Natural killer cell (primary cell): ENCODE results near the gene P3H3. TPM values are rescaled to one million over a fixed set of nuclear protein-coding genes. Genes with fewer than 3 reads are reported as not detected.

Experiments
- ATAC-seq, 3 donors: fragments of 150-1000 bp in 2 of 3; fragments of 200-7000 bp in 1 of 3; cut with Tn5 transposase; 1 replicate in 1 of 3; 2 replicates in 2 of 3; pipeline ENCODE4 v1.10.0; 2021; ENCODE audit warnings: mild to moderate bottlenecking in 2 of 3, moderate library complexity in 2 of 3
- DNase-seq, 2 donors: peaks; one replicate each; pipeline versions ENCODE4 v3.0.0 to v3.0.0-alpha.2; 2013 to 2021; ENCODE audit warnings: mixed read lengths in 1 of 2
- H3K27ac ChIP-seq: one replicate; pipeline ENCODE4 v1.5.1; 2013; ENCODE audit warnings: mild to moderate bottlenecking, low read length
- H3K27me3 ChIP-seq: one replicate; pipeline ENCODE4 v1.6.1; 2013; ENCODE audit warnings: low read length; ENCODE audit not compliant: control insufficient read depth, insufficient read depth
- H3K36me3 ChIP-seq: one replicate; pipeline ENCODE4 v1.6.1; 2013; ENCODE audit warnings: low read length; ENCODE audit not compliant: control insufficient read depth, insufficient read depth
- H3K4me1 ChIP-seq: one replicate; pipeline ENCODE4 v1.6.1; 2013; ENCODE audit warnings: low read length; ENCODE audit not compliant: control insufficient read depth, insufficient read depth
- H3K4me3 ChIP-seq: one replicate; pipeline ENCODE4 v1.5.1; 2013; ENCODE audit warnings: low read length
- H3K9me3 ChIP-seq: one replicate; pipeline ENCODE4 v1.6.1; 2013; ENCODE audit warnings: low read length; ENCODE audit not compliant: control insufficient read depth, insufficient read depth
- H3K27ac Mint-ChIP-seq, 2 donors: one replicate each; pipeline ENCODE4 v1.8.0; 2022; ENCODE audit warnings: mild to moderate bottlenecking in 2 of 2, mixed read lengths in 2 of 2, moderate library complexity in 1 of 2
- H3K27me3 Mint-ChIP-seq, 2 donors: one replicate each; pipeline ENCODE4 v1.8.0; 2022; ENCODE audit warnings: low read depth in 2 of 2, mixed read lengths in 2 of 2
- H3K36me3 Mint-ChIP-seq: one replicate; pipeline ENCODE4 v1.8.0; 2022; ENCODE audit warnings: mixed read lengths
- H3K4me1 Mint-ChIP-seq, 2 donors: one replicate each; pipeline ENCODE4 v1.8.0; 2022; ENCODE audit warnings: mixed read lengths in 2 of 2
- H3K4me3 Mint-ChIP-seq: one replicate; pipeline ENCODE4 v1.8.0; 2022; ENCODE audit warnings: mild to moderate bottlenecking, moderate library complexity, mixed read lengths
- H3K9me3 Mint-ChIP-seq, 2 donors: one replicate each; pipeline ENCODE4 v1.8.0; 2022; ENCODE audit warnings: mixed read lengths in 2 of 2
- WGBS: methylation state at CpG from one replicate; pipeline ENCODE4 v1.1.7; 2013; ENCODE audit warnings: missing lambda C conversion rate; ENCODE audit not compliant: insufficient coverage; 5-methylcytosine and 5-hydroxymethylcytosine counted together
- intact Hi-C: fragments of 100-400 bp; cut with micrococcal nuclease; formaldehyde crosslinking; loops from one replicate; pipeline ENCODE4 v1.14.2; 2022
- total RNA-seq, 4 donors: library from RNA; stranded (reverse); fragments of 120-200 nt in 1 of 4; gene quantifications; one replicate each; pipeline versions ENCODE4 v1.2.3 to v1.2.4, GENCODE V29; 2013 to 2022
- TF ChIP-seq, protein P1 (sequence below): fragments of 200-600 bp; IDR thresholded peaks from one replicate; pipeline ENCODE4 v1.8.0; 2022; ENCODE audit warnings: antibody characterized with exemption

P3H3 gene
- total RNA-seq, 3 donors from 2014 or later (not counting 1 experiment from before 2014, with no cell fraction given) = 0.72 to 1.8 TPM; not detected in 1

DNA sequence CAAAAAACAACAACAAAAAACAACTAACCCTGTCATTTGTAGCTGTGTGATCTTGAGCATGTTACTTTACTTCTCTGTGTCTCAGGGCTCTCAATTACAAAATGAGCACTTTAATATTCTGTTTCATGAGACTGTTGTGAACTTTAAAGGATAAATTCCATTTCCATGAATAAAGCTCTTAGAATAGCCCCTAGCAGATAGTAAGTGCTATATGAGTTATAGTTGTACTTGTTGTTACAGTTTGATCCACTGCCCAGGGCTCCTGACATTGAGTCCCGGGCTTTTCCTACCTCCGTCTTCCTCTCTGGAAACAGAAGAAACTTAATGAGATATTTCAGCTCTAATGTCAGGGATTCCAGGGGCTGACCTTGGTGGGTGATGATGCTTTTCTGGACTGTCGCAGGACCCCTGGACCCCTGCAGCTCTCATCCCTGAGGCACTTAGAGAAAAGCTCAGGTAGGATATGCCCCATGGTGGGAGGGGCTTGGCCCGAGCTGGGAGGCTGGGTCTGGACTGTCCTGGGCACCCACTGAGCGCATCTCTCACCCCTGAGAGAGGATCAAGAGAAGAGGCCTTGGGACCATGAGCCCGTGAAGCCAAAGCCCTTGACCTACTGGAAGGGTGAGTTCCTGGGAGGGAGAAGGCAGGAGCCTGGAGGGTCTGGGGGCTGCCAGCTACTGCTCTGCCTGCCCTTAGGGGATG lies 5.1 kb downstream of the P3H3 start:
- Histone ChIP-seq H3K36me3 (no peaks in the 10 kb centered on the region), H3K9me3 (no peaks in the 10 kb centered on the region), H3K4me3 (no peak overlapping the region), H3K27ac (no peak overlapping the region), H3K27me3 (peaks cover 12% of the 10 kb centered on the region), H3K4me1 (peaks cover 17% of the 10 kb centered on the region)
- Mint-ChIP-seq H3K4me1 (peaks cover 9 to 11% of the 10 kb centered on the region in 2 donors), H3K27ac (no peak overlapping the region), H3K36me3 (no peaks in the 10 kb centered on the region), H3K9me3 (no peaks in the 10 kb centered on the region), H3K4me3 (no peak overlapping the region), H3K27me3 (peaks cover 22 to 26% of the 10 kb centered on the region in 2 donors)
- 91% methylated on average over 6 of the region's 6 CpGs for WGBS
- intact Hi-C loops = no loop called here
- no peak for ATAC-seq
- no peak for DNase-seq
- TF ChIP-seq, protein P1, sequence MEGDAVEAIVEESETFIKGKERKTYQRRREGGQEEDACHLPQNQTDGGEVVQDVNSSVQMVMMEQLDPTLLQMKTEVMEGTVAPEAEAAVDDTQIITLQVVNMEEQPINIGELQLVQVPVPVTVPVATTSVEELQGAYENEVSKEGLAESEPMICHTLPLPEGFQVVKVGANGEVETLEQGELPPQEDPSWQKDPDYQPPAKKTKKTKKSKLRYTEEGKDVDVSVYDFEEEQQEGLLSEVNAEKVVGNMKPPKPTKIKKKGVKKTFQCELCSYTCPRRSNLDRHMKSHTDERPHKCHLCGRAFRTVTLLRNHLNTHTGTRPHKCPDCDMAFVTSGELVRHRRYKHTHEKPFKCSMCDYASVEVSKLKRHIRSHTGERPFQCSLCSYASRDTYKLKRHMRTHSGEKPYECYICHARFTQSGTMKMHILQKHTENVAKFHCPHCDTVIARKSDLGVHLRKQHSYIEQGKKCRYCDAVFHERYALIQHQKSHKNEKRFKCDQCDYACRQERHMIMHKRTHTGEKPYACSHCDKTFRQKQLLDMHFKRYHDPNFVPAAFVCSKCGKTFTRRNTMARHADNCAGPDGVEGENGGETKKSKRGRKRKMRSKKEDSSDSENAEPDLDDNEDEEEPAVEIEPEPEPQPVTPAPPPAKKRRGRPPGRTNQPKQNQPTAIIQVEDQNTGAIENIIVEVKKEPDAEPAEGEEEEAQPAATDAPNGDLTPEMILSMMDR = no peak

DNA sequence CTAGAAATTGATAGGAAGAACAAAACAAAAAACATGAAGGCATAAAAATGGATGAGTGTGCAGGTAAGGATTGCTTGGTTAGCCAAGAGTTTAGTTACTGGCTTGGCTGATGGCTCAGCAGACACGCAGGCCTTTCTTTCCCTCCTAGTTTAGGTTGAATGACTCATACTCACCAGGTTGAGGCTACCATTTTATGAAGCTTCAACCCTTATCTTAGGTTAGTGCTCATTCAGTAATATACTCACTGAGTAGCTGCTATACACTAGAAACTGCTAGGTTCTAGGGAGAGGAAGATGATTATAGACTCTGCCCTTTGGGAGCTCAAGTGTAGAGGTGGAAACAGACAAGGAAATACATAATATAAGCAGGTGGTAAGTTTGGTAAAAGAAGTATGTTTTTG lies 6.0 kb downstream of the P3H3 start:
- intact Hi-C loops = no loop called here
- H3K36me3 Mint-ChIP-seq = no peaks in the 10 kb centered on the region
- Histone ChIP-seq H3K27ac (no peak overlapping the region), H3K27me3 (peaks cover 7% of the 10 kb centered on the region), H3K9me3 (no peaks in the 10 kb centered on the region), H3K4me3 (no peak overlapping the region), H3K36me3 (no peaks in the 10 kb centered on the region), H3K4me1 (peaks cover 11% of the 10 kb centered on the region)
- no peaks in the 10 kb centered on the region for H3K9me3 Mint-ChIP-seq
- TF ChIP-seq, protein P1 = no peak
- H3K27me3 Mint-ChIP-seq = peaks cover 21 to 22% of the 10 kb centered on the region in 2 donors
- 100% methylated on average over 1 of the region's 1 CpG for WGBS
- ATAC-seq (no peak), DNase-seq (no peak)
- H3K4me3 Mint-ChIP-seq = no peak overlapping the region
- no peak overlapping the region for H3K27ac Mint-ChIP-seq
- peaks cover 4% of the 10 kb centered on the region in 2 donors for H3K4me1 Mint-ChIP-seq

DNA sequence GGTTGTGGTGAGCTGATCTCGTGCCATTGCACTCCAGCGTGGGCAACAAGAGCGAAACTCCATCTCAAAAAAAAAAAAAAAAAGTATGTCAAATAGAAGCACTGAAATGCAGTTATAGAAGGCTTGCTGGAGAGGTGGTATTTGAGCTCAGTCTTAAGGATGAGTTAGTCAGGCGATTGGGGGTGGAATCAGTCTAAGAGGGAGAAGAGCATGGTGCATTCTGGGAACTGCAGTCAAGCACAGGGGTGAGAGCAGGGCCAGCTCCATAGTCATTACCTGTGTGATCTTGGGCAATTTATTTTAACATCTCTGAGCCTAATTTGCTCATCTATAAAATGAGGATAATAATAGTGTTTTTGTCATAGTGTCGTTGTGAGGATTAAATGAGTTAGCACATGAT lies 6.7 kb downstream of the P3H3 start:
- H3K9me3 ChIP-seq = no peaks in the 10 kb centered on the region
- peaks cover under 1% of the 10 kb centered on the region for H3K27me3 ChIP-seq
- H3K27ac Mint-ChIP-seq = no peak overlapping the region
- peaks cover 5% of the 10 kb centered on the region for H3K4me1 ChIP-seq
- no peaks in the 10 kb centered on the region for H3K4me1 Mint-ChIP-seq
- intact Hi-C loops = no loop called here
- no peak for DNase-seq
- H3K27ac ChIP-seq = no peak overlapping the region
- WGBS = 83% methylated on average over 5 of the region's 5 CpGs
- ATAC-seq = no peak
- H3K27me3 Mint-ChIP-seq = peaks cover 18 to 22% of the 10 kb centered on the region in 2 donors
- H3K4me3 ChIP-seq = no peak overlapping the region
- no peaks in the 10 kb centered on the region for H3K36me3 ChIP-seq
- H3K36me3 Mint-ChIP-seq = no peaks in the 10 kb centered on the region
- no peak overlapping the region for H3K4me3 Mint-ChIP-seq
- H3K9me3 Mint-ChIP-seq = no peaks in the 10 kb centered on the region
- TF ChIP-seq, protein P1 = no peak

DNA sequence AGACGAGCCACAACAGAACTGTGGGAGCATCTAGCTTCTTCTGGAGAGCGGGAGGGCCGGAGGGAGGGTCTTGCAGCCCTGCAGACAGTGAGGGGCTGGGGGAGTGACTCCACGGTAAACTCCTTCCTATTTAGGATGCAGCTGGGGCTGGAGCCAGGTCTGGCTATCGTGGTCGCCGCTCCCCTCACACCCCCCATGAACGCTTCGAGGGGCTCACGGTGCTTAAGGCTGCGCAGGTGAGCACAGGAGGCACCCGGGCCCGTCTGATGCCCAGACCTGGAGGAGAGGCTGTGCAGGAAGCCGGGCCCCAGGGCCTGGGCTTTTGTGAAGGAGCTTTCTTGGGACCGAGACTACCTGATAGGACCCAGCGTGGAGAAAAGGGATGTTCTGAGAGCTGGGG lies 8.6 kb downstream of the P3H3 start:
- DNase-seq (no peak), ATAC-seq (no peak)
- no peak overlapping the region for H3K4me3 ChIP-seq
- Mint-ChIP-seq H3K4me3 (no peak overlapping the region), H3K27me3 (peaks cover under 1 to 4% of the 10 kb centered on the region in 2 donors), H3K36me3 (no peaks in the 10 kb centered on the region), H3K9me3 (no peaks in the 10 kb centered on the region), H3K27ac (no peak overlapping the region), H3K4me1 (no peaks in the 10 kb centered on the region)
- no peaks in the 10 kb centered on the region for H3K27me3 ChIP-seq
- no peak overlapping the region for H3K27ac ChIP-seq
- WGBS = 86% methylated on average over 16 of the region's 16 CpGs
- intact Hi-C loops = no loop called here
- H3K36me3 ChIP-seq = no peaks in the 10 kb centered on the region
- no peaks in the 10 kb centered on the region for H3K9me3 ChIP-seq
- H3K4me1 ChIP-seq = peaks cover 4% of the 10 kb centered on the region
- TF ChIP-seq, protein P1 = no peak
